M059J (cell line): Measurements from ENCODE around the gene CAPN15. TPM values are rescaled to one million over a fixed set of nuclear protein-coding genes. Genes with fewer than 3 reads are reported as not detected.

Source experiments
- DNase-seq: peaks from one replicate; pipeline ENCODE4 v3.0.0-alpha.2; 2012; ENCODE audit warnings: low read depth
- total RNA-seq: library from RNA; depleted of rRNA; stranded (reverse); fragments of >200 nt; shearing (Covaris generic); gene quantifications from 2 replicates; pipeline ENCODE4 v1.2.3, GENCODE V29; 2014

The CAPN15 gene
- total RNA-seq, 1 experiment from 2014 or later, result 36.7 TPM

GRCh38 chr16:544517-544916 lies 17.0 kb downstream of the CAPN15 start:
- no peak for DNase-seq

GRCh38 chr16:546909-547770 lies 19.6 kb downstream of the CAPN15 start:
- DNase-seq, result no peak

GRCh38 chr16:548586-548985 lies 21.1 kb downstream of the CAPN15 start:
- DNase-seq, result no peak

- DNase-seq, result no peak
These were observed 22.2 kb downstream of the CAPN15 start for GRCh38 chr16:549544-550263.

- DNase-seq, result no peak
These were observed 23.7 kb downstream of the CAPN15 start for GRCh38 chr16:551210-551609.

- no peak for DNase-seq
These were observed 24.7 kb downstream of the CAPN15 start for GRCh38 chr16:552171-552570.

- DNase-seq, result no peak
These were observed 26.2 kb downstream of the CAPN15 start for GRCh38 chr16:553601-554296.

GRCh38 chr16:554297-554621 lies 26.7 kb downstream of the CAPN15 start:
- no peak for DNase-seq

- DNase-seq, result peak; percentile 46
These were observed 27.3 kb downstream of the CAPN15 start for GRCh38 chr16:554640-555365.

- DNase-seq, result peak; percentile 12
These were observed 28.3 kb downstream of the CAPN15 start for GRCh38 chr16:555528-556473.

- no peak for DNase-seq
These were observed 29.1 kb downstream of the CAPN15 start for GRCh38 chr16:556474-557173.

GRCh38 chr16:557463-558297 lies 30.2 kb downstream of the CAPN15 start:
- no peak for DNase-seq

GRCh38 chr16:558298-559020 lies 30.9 kb downstream of the CAPN15 start:
- no peak for DNase-seq

GRCh38 chr16:559021-559380 lies 31.5 kb downstream of the CAPN15 start:
- DNase-seq, result no peak

- DNase-seq, result no peak
These were observed 32.1 kb downstream of the CAPN15 start for GRCh38 chr16:559411-560203.

GRCh38 chr16:560204-560700 lies 32.7 kb downstream of the CAPN15 start, which contains the start of gene PRR35:
Gene PRR35 (plus strand): TSS chr16:560394. CDS start chr16:563295, 2,901 bp downstream.
- no peak for DNase-seq

- DNase-seq, result no peak
These were observed 33.3 kb downstream of the CAPN15 start for GRCh38 chr16:560701-561412.
